KOPT-K1 (cell line): ENCODE results near the gene SLC28A1.
"Not testable (repeated sequence)": the region's sequence is repeated elsewhere in the genome, so short reads cannot be mapped to it uniquely, and the experiment has no call there.

Source experiments
- H3K27ac ChIP-seq: fragments of 200-600 bp; sonication (generic); 2 replicates; pipeline ENCODE4 v1.5.1; 2016; ENCODE audit warnings: antibody characterized with exemption, mild to moderate bottlenecking, low read depth, low read length; ENCODE audit not compliant: poor library complexity, severe bottlenecking
- H3K36me3 ChIP-seq: fragments of 200-600 bp; sonication (generic); 2 replicates; pipeline ENCODE4 v1.5.1; 2017; ENCODE audit warnings: antibody characterized with exemption, mild to moderate bottlenecking, low read length, moderate library complexity; ENCODE audit not compliant: insufficient read depth
- H3K9me3 ChIP-seq: fragments of 200-600 bp; sonication (generic); 2 replicates; pipeline ENCODE4 v1.5.1; 2017; ENCODE audit warnings: antibody characterized with exemption, low read length, mild to moderate bottlenecking; ENCODE audit not compliant: insufficient read depth, poor library complexity, severe bottlenecking

Gene SLC28A1

DNA sequence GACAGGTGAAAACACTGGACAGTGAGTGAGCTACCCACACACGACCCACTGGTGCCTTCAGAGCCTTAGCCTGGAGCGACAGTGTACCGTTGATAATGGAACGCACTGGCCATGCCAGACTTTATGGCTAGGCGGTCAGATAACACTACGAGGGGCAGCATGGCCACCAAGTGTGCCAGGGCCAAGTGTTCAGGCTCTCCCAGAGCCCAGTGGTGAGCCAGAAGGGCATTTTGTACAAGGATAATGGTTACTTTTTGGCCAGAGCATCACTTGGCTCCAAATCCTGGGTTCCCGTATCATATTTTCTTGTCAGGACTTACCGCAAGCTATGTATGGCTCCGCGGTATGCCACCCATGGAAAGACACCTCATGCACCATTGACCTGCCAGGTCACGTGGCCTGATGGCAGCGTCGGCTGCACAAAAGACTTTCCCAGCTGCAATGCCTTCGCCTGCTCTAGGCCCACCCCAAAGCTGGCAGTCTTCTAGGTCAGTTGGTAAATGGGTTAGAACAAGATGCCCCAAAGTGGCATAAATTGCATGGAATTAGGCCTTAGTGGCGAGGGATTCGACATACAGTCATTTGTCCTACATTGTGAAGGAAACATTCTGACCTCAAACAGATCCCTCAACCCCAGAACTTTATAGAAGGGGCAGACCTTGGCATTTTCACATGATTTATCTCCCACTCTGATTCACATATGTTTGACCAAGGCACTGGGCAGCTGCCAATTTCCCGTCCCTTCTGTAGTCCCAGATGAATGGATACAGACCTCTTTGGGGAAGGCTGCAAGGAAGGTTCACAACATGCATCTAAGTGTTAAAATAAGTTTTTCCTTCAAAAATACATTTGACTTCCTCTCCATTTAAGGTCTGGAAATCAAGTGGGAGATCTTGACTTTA, 12.2 kb upstream of the SLC28A1 start:
- no peaks in the 10 kb centered on the region for H3K9me3 ChIP-seq
- H3K36me3 ChIP-seq, result no peaks in the 10 kb centered on the region
- H3K27ac ChIP-seq, result no peak overlapping the region

DNA sequence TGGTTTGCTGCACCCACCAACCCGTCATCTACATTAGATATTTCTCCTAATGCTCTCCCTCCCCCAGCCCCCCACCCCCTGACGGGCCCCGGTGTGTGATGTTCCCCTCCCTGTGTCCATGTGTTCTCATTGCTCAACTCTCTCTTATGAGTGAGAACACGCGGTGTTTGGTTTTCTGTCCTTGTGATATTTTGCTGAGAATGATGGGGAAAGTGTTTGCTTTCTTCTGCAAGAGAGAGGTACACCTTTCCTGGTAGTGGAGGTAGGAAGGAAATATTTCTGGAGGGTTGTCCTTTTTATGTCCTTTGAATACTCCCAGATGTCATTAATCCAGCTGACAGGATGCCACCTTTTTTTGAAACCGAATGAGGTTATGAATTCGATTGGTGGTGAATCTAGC, 10.5 kb upstream of the SLC28A1 start:
- H3K9me3 ChIP-seq, result no peaks in the 10 kb centered on the region
- H3K27ac ChIP-seq, result no peak overlapping the region
- no peaks in the 10 kb centered on the region for H3K36me3 ChIP-seq

DNA sequence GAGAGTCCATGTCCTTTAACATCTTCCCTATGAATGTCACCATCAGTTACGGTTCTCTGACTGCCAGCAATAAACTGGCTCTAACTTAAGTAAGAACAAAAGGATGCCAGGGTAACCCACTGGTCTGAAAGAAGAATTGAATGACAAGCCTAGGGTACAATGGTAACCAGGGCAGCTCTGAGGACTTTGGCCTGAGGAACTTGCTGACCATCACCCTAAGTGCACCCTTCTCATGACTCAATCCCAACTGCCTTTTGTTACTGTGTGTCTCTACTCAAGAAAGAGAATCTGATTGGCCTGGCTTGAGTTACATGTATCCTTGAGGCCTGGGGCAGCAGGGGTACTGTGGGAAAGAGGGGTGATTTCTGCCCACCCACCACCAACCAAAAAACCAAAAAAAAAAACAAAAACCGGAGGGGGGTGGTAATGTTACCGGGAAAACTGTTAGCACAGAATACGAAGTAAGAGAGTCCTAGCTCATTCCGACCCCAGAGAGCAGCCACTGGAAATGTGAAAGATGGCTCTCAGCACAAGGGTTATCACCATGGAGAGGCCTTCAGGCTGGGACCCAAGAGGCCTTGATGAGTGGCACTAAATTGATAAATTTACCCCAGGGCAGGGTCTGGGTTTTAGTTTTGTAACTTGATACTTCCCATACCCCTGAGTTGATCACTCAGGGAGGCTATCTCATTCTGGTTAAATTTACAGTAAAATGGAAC, 9.3 kb upstream of the SLC28A1 start:
- no peaks in the 10 kb centered on the region for H3K9me3 ChIP-seq
- H3K27ac ChIP-seq, result no peak overlapping the region
- no peaks in the 10 kb centered on the region for H3K36me3 ChIP-seq

DNA sequence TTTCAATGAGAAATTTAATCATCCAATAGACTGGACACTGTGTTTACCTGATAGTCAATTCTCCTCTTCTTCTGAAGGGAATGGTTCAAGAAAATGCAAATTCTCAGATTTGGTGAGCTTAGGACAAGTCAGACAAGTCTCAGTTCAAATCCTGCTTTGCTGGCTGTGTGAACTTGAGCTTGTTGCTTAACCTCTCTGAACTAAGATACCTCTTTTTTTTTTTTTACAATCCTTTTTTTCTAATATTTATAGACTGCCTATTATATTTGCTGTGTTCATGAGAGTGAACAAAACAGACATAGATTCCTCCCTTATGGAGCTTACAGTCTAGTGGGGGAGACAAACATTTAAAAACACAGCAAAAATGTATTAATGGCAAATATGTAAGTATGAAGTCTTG, 8.2 kb upstream of the SLC28A1 start:
- Histone ChIP-seq H3K27ac (no peak overlapping the region), H3K36me3 (no peaks in the 10 kb centered on the region), H3K9me3 (no peaks in the 10 kb centered on the region)

DNA sequence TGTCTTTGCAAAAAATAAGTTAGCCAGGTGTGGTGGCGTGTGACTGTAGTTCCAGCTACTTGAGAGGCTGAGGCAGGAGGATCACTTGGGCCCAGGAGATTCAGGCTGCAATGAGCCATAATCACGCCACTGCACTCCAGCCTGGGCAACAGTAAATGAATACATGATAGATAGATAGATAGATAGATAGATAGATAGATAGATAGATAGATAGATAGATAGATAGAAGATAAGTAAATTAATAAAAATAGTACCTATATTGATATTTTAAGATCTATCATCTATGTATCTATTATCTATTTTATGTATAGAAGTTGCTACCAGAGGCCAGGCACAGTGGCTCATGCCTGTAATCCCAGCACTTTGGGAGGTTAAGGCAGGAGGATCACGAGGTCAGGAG, 6.8 kb upstream of the SLC28A1 start:
- H3K27ac ChIP-seq, H3K9me3 ChIP-seq, H3K36me3 ChIP-seq: not testable (repeated sequence)

DNA sequence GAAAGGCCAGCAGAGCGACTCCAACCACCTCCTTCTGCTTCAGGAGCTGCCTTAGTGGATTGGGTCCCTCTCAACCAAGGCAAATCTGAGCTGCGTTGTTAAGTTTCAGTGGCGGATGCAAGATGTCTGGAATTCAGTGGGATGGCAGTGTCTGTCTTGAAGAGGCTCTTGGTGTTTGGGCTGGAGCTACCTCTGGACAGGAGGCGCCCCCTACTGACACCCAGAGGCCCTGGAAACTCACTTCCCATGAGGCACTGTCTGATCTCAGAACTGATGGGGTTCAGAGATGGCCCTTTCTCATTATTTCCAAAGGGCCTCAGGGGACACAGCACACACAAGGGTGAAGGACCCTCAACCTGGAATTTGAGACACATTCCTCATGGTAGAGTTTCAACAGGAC, 6.0 kb upstream of the SLC28A1 start:
- Histone ChIP-seq H3K36me3 (no peaks in the 10 kb centered on the region), H3K27ac (no peak overlapping the region), H3K9me3 (no peaks in the 10 kb centered on the region)

DNA sequence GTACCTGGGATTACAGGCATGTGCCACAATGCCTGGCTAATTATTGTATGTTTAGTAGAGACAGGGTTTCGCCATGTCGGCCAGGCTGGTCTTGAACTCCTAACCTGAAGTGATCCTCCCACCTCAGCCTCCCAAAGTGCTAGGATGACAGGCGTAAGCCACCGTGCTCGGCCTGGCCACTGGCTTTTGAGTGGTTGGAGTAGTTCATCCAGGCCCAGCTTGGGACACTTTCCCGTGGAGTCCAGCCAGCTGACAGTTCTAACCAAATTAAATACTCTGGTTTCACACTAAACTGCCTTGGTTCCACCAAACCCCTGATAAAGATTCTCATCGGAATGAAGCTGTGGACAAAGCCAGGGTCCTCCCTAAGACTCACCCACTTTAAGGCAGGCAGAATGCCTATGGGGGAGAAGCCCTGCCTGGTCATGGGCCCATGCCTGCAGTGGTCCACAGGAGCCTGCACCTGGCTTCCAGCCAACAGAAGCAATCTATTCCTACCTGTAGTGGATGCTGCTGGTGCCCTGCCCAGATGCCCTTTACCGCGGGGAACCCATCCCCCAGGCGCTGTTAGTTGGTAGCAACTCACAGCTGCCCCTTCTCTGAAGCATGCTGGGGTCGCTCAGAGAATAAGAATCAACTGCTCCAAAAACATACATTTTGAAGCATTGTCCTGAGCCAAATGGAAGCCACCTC, 5.2 kb upstream of the SLC28A1 start:
- Histone ChIP-seq H3K36me3 (no peaks in the 10 kb centered on the region), H3K9me3 (no peaks in the 10 kb centered on the region), H3K27ac (no peak overlapping the region)

DNA sequence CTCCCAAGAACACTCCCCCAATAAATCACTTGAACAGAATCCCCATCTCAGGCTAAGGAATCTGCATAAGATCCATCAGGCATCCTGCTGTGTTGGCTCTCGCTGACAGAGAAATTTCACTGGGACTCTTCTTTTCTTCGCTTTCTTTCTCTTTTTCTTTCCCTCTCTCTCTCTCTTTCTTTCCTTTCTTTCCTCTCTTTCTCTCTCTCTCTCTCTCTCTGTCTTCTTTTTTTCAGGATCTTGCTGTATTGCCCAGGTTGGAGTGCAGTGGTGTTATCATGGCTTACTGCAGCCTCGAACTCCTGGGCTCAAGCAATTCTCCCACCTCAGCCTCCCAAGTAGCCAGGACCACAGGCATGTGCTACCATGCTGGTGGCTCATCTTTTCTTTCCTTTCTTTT, 4.5 kb upstream of the SLC28A1 start:
- no peak overlapping the region for H3K27ac ChIP-seq
- H3K9me3 ChIP-seq, result no peaks in the 10 kb centered on the region

DNA sequence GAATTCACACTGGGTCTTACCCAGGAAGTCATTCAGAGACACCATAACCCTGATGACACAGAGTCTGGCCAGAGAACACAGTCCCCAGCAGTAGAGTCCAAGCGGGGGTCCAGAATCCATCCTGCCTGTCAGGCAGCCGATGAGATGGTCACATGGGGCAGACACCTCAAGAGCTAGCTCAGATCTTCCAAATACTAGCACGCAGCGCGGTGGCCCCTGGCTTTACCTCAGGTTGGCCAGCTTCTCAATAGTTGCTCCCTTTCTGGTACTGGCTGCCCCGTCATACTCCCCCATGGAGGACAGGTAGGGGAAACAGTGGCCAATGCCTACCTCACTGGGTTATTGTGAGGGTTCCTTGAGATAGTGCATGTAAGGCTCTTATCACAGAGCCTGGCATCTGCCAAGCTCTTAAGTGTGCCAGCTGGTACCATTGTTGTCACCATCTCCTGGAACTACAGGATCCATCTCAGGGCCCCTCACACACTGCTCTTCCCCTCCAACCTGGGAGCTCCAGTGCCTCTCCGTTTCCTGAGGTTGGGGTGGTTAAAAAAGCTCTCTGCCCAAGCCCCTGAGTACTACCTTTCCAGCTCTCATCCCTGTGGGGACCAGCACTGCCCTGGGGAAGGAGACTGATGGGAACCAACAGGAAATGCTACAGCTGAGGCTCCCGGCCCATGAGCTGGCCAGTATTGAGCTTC, 3.5 kb upstream of the SLC28A1 start:
- H3K36me3 ChIP-seq, result no peaks in the 10 kb centered on the region
- no peaks in the 10 kb centered on the region for H3K9me3 ChIP-seq
- H3K27ac ChIP-seq, result no peak overlapping the region

More for the DNA sequence above, 4.5 kb upstream of the SLC28A1 start:
- H3K36me3 ChIP-seq, result no peaks in the 10 kb centered on the region

DNA sequence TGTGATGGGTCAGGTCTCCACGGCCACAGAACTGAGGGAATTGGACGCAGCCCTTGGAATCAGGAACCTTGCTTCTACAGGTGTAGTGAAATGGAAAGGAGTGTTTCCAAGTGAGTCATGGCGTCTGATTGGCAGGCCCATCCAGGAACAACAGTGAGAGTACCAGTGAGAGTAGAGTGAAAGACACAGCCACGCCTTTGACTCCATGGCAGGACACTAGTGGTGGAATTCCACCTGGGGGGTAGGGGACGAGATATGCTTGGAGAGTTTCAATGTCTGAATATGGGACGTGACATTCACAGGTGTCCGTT, 3.0 kb upstream of the SLC28A1 start:
- H3K27ac ChIP-seq, result no peak overlapping the region
- no peaks in the 10 kb centered on the region for H3K9me3 ChIP-seq
- no peaks in the 10 kb centered on the region for H3K36me3 ChIP-seq

DNA sequence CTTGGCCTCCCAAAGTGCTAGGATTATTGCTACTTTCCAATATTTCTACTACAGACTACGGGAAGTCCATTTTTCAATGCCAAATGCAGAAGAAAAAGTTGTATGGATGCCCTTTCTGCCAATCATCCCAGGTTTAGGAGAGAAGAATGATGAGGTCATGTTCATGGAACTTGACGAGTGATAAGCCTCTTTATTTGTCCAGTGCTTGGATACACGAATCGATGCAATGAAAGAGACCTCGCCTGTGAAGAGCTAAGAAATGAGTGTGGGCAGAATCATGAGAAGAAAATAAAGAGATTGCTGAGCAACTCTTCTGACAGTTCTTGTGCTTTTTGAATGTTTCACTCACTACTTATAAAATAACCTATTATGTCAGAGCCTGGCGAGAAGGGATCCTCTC, 996 bp upstream of the SLC28A1 start:
- Histone ChIP-seq H3K36me3 (no peaks in the 10 kb centered on the region), H3K27ac (no peak overlapping the region), H3K9me3 (no peaks in the 10 kb centered on the region)

DNA sequence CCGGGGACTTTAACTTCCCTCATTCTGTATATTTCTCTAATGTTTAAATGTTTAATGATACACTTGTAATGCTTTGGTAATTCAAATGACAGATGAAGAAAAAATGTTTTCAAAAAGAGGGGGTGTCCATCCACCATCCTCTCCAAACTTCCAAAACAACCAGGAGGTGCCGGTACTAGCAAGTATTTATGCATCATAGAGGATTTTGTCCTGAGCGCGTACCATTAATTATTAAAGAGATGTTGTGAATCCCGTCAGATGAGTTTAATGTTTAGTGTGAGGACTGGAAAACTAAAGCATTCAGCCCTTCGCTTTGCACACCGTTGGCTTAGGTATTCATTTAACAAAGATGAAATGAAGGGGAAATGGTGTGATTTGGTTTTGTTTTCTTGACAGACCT, 1.3 kb downstream of the SLC28A1 start:
- H3K27ac ChIP-seq, result no peak overlapping the region
- no peaks in the 10 kb centered on the region for H3K9me3 ChIP-seq
- no peaks in the 10 kb centered on the region for H3K36me3 ChIP-seq

DNA sequence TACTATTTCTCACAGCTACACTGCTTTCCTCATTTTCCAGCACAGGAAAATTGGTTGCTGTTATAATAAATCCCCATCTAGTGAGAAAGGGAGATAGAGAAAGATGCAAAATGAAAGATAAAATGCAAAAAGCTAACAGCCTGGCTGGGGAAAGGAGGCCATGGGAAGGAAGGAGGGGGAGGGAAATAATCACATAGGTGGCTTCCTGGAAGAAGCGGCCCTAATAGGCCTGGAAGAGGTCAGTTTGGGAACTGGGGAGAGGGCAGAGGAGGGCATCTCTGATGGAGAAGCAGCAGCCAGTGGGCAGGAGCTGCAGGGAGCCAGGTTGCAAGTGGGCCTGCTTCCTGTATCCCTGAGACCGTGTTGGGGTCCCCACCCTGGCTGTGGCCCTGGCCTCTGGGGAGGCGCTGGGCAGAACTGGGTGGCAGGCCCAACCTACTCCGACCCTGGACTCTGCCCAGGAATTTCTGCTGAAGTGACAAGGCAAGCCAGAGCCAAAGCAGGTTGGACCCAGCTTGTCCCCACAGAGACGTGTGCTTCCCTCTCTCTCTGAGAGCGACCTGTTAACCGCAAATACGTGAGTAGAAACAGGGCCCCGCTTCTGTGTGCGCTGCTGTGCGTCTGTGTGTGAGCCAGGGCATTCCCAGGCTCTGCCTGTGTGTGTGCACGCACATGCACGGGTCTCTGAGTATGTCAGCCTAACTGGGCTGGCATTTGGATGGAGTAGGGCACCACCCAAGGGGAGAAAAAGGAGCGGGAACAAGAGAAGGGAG, 1.9 kb downstream of the SLC28A1 start:
- Histone ChIP-seq H3K9me3 (no peaks in the 10 kb centered on the region), H3K27ac (no peak overlapping the region), H3K36me3 (no peaks in the 10 kb centered on the region)

DNA sequence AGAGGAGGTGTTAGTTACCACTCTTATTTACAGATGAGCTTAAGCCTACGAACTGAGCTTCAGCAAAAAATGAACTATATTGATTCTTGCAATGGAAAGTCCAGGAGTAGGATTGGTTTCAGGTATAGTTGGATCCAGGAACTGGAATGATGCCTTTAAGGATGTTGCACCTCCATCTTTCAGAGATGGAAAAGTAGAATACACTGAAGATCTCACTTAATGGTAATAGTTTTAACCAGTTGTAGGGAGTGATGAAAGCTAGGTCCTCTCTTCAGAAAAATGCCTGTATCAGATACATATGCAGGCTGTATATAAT, 2.5 kb downstream of the SLC28A1 start:
- H3K27ac ChIP-seq, result no peak overlapping the region
- H3K9me3 ChIP-seq, result no peaks in the 10 kb centered on the region
- H3K36me3 ChIP-seq, result no peaks in the 10 kb centered on the region
